DOHH2 (cell line): ENCODE measurements around the gene MS4A6E.

ENCODE experiments used
- H3F3A ChIP-seq: fragments of 200-600 bp; sonication (generic), shearing (Covaris generic); 2 replicates; pipeline ENCODE4 v1.6.0; 2016; ENCODE audit warnings: antibody characterized with exemption, mild to moderate bottlenecking; ENCODE audit not compliant: control insufficient read depth, insufficient read depth
- H3K27ac ChIP-seq: fragments of 200-600 bp; sonication (generic); 2 replicates; pipeline ENCODE4 v1.5.1; 2014; ENCODE audit warnings: low read depth, mild to moderate bottlenecking, low read length, moderate library complexity
- H3K27me3 ChIP-seq: fragments of 200-600 bp; sonication (generic); 2 replicates; pipeline ENCODE4 v1.6.1; 2014; ENCODE audit warnings: mild to moderate bottlenecking, low read length, mixed read lengths; ENCODE audit not compliant: control insufficient read depth
- H3K36me3 ChIP-seq: fragments of 200-600 bp; sonication (generic); 2 replicates; pipeline ENCODE4 v1.6.1; 2014; ENCODE audit warnings: mild to moderate bottlenecking, low read length, moderate library complexity, mixed read lengths; ENCODE audit not compliant: control insufficient read depth
- H3K4me1 ChIP-seq: fragments of 200-600 bp; sonication (generic); 2 replicates; pipeline ENCODE4 v1.6.1; 2014; ENCODE audit warnings: mild to moderate bottlenecking, low read length, mixed read lengths; ENCODE audit not compliant: control insufficient read depth
- H3K4me2 ChIP-seq: fragments of 200-600 bp; sonication (generic); 2 replicates; pipeline ENCODE4 v1.6.0; 2014; ENCODE audit warnings: mild to moderate bottlenecking, low read length, moderate library complexity
- H3K4me3 ChIP-seq: fragments of 200-600 bp; sonication (generic); 2 replicates; pipeline ENCODE4 v1.5.1; 2014; ENCODE audit warnings: mild to moderate bottlenecking, low read length, mixed read lengths
- H3K79me2 ChIP-seq: fragments of 200-600 bp; sonication (generic); 2 replicates; pipeline ENCODE4 v1.6.1; 2014; ENCODE audit warnings: mild to moderate bottlenecking, low read length, mixed read lengths; ENCODE audit not compliant: control insufficient read depth
- H3K9me2 ChIP-seq: fragments of 200-600 bp; sonication (generic); replicated peaks from 2 replicates; pipeline ENCODE4 v1.6.1; 2014; ENCODE audit warnings: mild to moderate bottlenecking, low read length, mixed read lengths; ENCODE audit not compliant: control insufficient read depth
- H3K9me3 ChIP-seq: fragments of 200-600 bp; sonication (generic); 2 replicates; pipeline ENCODE4 v1.6.1; 2014; ENCODE audit warnings: antibody characterized with exemption, low read length, mixed read lengths; ENCODE audit not compliant: control insufficient read depth, insufficient read depth
- H4K20me1 ChIP-seq: fragments of 200-600 bp; sonication (generic); 2 replicates; pipeline ENCODE4 v1.6.0; 2014; ENCODE audit warnings: low read depth, mild to moderate bottlenecking, antibody characterized with exemption, low read length, moderate library complexity; ENCODE audit not compliant: control insufficient read depth, insufficient read depth
- CTCF ChIP-seq: fragments of 200-600 bp; sonication (generic); IDR thresholded peaks from one replicate; pipeline ENCODE4 v1.5.1; 2014; ENCODE audit warnings: antibody characterized with exemption, mild to moderate bottlenecking, low read depth, low read length; ENCODE audit not compliant: poor library complexity, severe bottlenecking
- EZH2phosphoT487 ChIP-seq: fragments of 200-600 bp; sonication (generic); IDR thresholded peaks from 2 replicates; pipeline ENCODE4 v1.6.1; 2017; ENCODE audit warnings: borderline replicate concordance, mild to moderate bottlenecking, antibody characterized with exemption, low read length, moderate library complexity, mixed read lengths

MS4A6E gene

GRCh38 chr11:60321051-60321450 lies 6.0 kb upstream of the MS4A6E start:
- H3K27me3 ChIP-seq, result peaks cover 4% of the 10 kb centered on the region; the same call in 1 of the 2 replicates
- no peaks in the 10 kb centered on the region for H3K9me2 ChIP-seq
- no peaks in the 10 kb centered on the region for H4K20me1 ChIP-seq
- H3K79me2 ChIP-seq, result no peaks in the 10 kb centered on the region
- H3K9me3 ChIP-seq, result peaks cover 10% of the 10 kb centered on the region; the same call in 1 of the 2 replicates
- H3K4me2 ChIP-seq, result no peak overlapping the region
- H3F3A ChIP-seq, result no peaks in the 10 kb centered on the region
- no peaks in the 10 kb centered on the region for H3K36me3 ChIP-seq
- no peak overlapping the region for H3K27ac ChIP-seq
- no peaks in the 10 kb centered on the region for H3K4me1 ChIP-seq
- no peak for TF ChIP-seq EZH2phosphoT487
- TF ChIP-seq CTCF, result no peak
- H3K4me3 ChIP-seq, result no peak overlapping the region

GRCh38 chr11:60328460-60328859 lies 1.4 kb downstream of the MS4A6E start:
- Histone ChIP-seq H3K4me3 (no peak overlapping the region), H3K4me2 (no peak overlapping the region), H3F3A (no peaks in the 10 kb centered on the region), H3K79me2 (no peaks in the 10 kb centered on the region), H3K36me3 (no peaks in the 10 kb centered on the region), H3K27me3 (no peaks in the 10 kb centered on the region), H3K9me3 (peaks cover 8% of the 10 kb centered on the region; the same call in 1 of the 2 replicates), H3K9me2 (no peaks in the 10 kb centered on the region), H4K20me1 (no peaks in the 10 kb centered on the region), H3K27ac (no peak overlapping the region), H3K4me1 (no peaks in the 10 kb centered on the region)
- TF ChIP-seq EZH2phosphoT487 (no peak), CTCF (no peak)

GRCh38 chr11:60332846-60333245 lies 5.8 kb downstream of the MS4A6E start:
- H4K20me1 ChIP-seq, result no peaks in the 10 kb centered on the region
- no peaks in the 10 kb centered on the region for H3K9me3 ChIP-seq
- TF ChIP-seq CTCF (no peak), EZH2phosphoT487 (no peak)
- no peaks in the 10 kb centered on the region for H3K27me3 ChIP-seq
- no peaks in the 10 kb centered on the region for H3F3A ChIP-seq
- H3K4me2 ChIP-seq, result no peak overlapping the region
- no peaks in the 10 kb centered on the region for H3K79me2 ChIP-seq
- H3K4me1 ChIP-seq, result no peaks in the 10 kb centered on the region
- no peak overlapping the region for H3K27ac ChIP-seq
- no peaks in the 10 kb centered on the region for H3K9me2 ChIP-seq
- H3K36me3 ChIP-seq, result no peaks in the 10 kb centered on the region
- H3K4me3 ChIP-seq, result no peak overlapping the region
